ENCODE data around the gene R3HDM2.

- TF ChIP-seq POLR2AphosphoS5 (IDR thresholded peaks at IDR 0.05) (no peak), CTCF (IDR thresholded peaks at IDR 0.05) (no peak), EP300 (IDR thresholded peaks at IDR 0.05) (no peak)
Observed at GRCh38 chr12:57449375-57449774, 18.5 kb upstream of the R3HDM2 start.

All from esophagus muscularis mucosa (tissue), 4 donors.